ENCODE results near the gene PHAF1. TPM values are rescaled to one million over a fixed set of nuclear protein-coding genes. Genes with fewer than 3 reads are reported as not detected.

The PHAF1 gene
- total and polyA plus RNA-seq, 2 donors (not counting 1 experiment from before 2014, with no cell fraction given), result 18.8 to 20.7 TPM

Other genes with a start within 250 kb of the PHAF1 start
- gene PDP2, start 229.4 kb upstream of the PHAF1 start, total RNA-seq, result 15.0 and 18.7 TPM in 2 replicates
- 1.9 and 2.7 TPM in 2 replicates for gene PDP2, start 229.4 kb upstream of the PHAF1 start, polyA plus RNA-seq
- gene CDH16, start 191.1 kb upstream of the PHAF1 start, total RNA-seq, result not detected in 2 replicates
- not detected in 2 replicates for gene CDH16, start 191.1 kb upstream of the PHAF1 start, polyA plus RNA-seq
- 0.64 and 0.80 TPM in 2 replicates for gene RRAD, start 184.4 kb upstream of the PHAF1 start, total RNA-seq
- 1.9 and 4.1 TPM in 2 replicates for gene RRAD, start 184.4 kb upstream of the PHAF1 start, polyA plus RNA-seq
- gene CIAO2B, start 175.5 kb upstream of the PHAF1 start, total RNA-seq, result 55.4 and 60.6 TPM in 2 replicates
- gene CIAO2B, start 175.5 kb upstream of the PHAF1 start, polyA plus RNA-seq, result 139 and 159 TPM in 2 replicates
- 39.4 and 47.8 TPM in 2 replicates for gene CES2, start 174.4 kb upstream of the PHAF1 start, total RNA-seq
- gene CES2, start 174.4 kb upstream of the PHAF1 start, polyA plus RNA-seq, result 23.5 and 24.4 TPM in 2 replicates
- gene CES3, start 148.7 kb upstream of the PHAF1 start, total RNA-seq, result 0.32 and 0.42 TPM in 2 replicates
- gene CES3, start 148.7 kb upstream of the PHAF1 start, polyA plus RNA-seq, result 0.25 and 1.1 TPM in 2 replicates
- gene CES4A, start 121.4 kb upstream of the PHAF1 start, total RNA-seq, result 8.4 and 10.4 TPM in 2 replicates
- gene CES4A, start 121.4 kb upstream of the PHAF1 start, polyA plus RNA-seq, result 17.3 and 18.9 TPM in 2 replicates
- gene CBFB, start 80.8 kb upstream of the PHAF1 start, total RNA-seq, result 89.0 and 101 TPM in 2 replicates
- 19.5 and 43.2 TPM in 2 replicates for gene CBFB, start 80.8 kb upstream of the PHAF1 start, polyA plus RNA-seq
- gene B3GNT9, start 41.1 kb downstream of the PHAF1 start, total RNA-seq, result 1.2 and 1.6 TPM in 2 replicates
- 2.4 and 2.5 TPM in 2 replicates for gene B3GNT9, start 41.1 kb downstream of the PHAF1 start, polyA plus RNA-seq
- gene TRADD, start 50.0 kb downstream of the PHAF1 start, total RNA-seq, result 51.9 and 52.4 TPM in 2 replicates
- gene TRADD, start 50.0 kb downstream of the PHAF1 start, polyA plus RNA-seq, result 66.9 and 73.5 TPM in 2 replicates
- 5.1 and 5.8 TPM in 2 replicates for gene FBXL8, start 50.0 kb downstream of the PHAF1 start, total RNA-seq
- gene FBXL8, start 50.0 kb downstream of the PHAF1 start, polyA plus RNA-seq, result 16.1 and 20.5 TPM in 2 replicates
- 7.4 and 11.9 TPM in 2 replicates for gene HSF4, start 54.8 kb downstream of the PHAF1 start, total RNA-seq
- gene HSF4, start 54.8 kb downstream of the PHAF1 start, polyA plus RNA-seq, result 12.2 and 29.3 TPM in 2 replicates
- 0.66 and 0.96 TPM in 2 replicates for gene NOL3, start 60.6 kb downstream of the PHAF1 start, total RNA-seq
- gene NOL3, start 60.6 kb downstream of the PHAF1 start, polyA plus RNA-seq, result 0.60 and 2.3 TPM in 2 replicates
- 6.2 and 12.4 TPM in 2 replicates for gene MATCAP1, start 74.0 kb downstream of the PHAF1 start, total RNA-seq
- gene MATCAP1, start 74.0 kb downstream of the PHAF1 start, polyA plus RNA-seq, result 8.9 and 9.1 TPM in 2 replicates
- not detected in 2 replicates for gene EXOC3L1, start 80.2 kb downstream of the PHAF1 start, total RNA-seq
- gene EXOC3L1, start 80.2 kb downstream of the PHAF1 start, polyA plus RNA-seq, result not detected in 2 replicates
- gene E2F4, start 82.2 kb downstream of the PHAF1 start, total RNA-seq, result 104 and 106 TPM in 2 replicates
- gene E2F4, start 82.2 kb downstream of the PHAF1 start, polyA plus RNA-seq, result 188 and 195 TPM in 2 replicates
- gene ELMO3, start 89.2 kb downstream of the PHAF1 start, total RNA-seq, result 8.3 and 9.6 TPM in 2 replicates
- gene ELMO3, start 89.2 kb downstream of the PHAF1 start, polyA plus RNA-seq, result 7.9 and 9.1 TPM in 2 replicates
- 36.3 and 40.4 TPM in 2 replicates for gene TMEM208, start 117.2 kb downstream of the PHAF1 start, total RNA-seq
- 31.5 and 36.1 TPM in 2 replicates for gene TMEM208, start 117.2 kb downstream of the PHAF1 start, polyA plus RNA-seq
- 46.9 and 47.3 TPM in 2 replicates for gene FHOD1, start 137.5 kb downstream of the PHAF1 start, total RNA-seq
- gene FHOD1, start 137.5 kb downstream of the PHAF1 start, polyA plus RNA-seq, result 44.1 and 46.3 TPM in 2 replicates
- gene SLC9A5, start 139.0 kb downstream of the PHAF1 start, total RNA-seq, result 1.7 and 2.4 TPM in 2 replicates
- gene SLC9A5, start 139.0 kb downstream of the PHAF1 start, polyA plus RNA-seq, result 1.1 and 1.7 TPM in 2 replicates
- 6.0 and 6.7 TPM in 2 replicates for gene PLEKHG4, start 169.6 kb downstream of the PHAF1 start, total RNA-seq
- gene PLEKHG4, start 169.6 kb downstream of the PHAF1 start, polyA plus RNA-seq, result 4.6 and 7.1 TPM in 2 replicates
- gene KCTD19, start 216.8 kb downstream of the PHAF1 start, total RNA-seq, result not detected in 2 replicates
- 0.22 and 0.52 TPM in 2 replicates for gene KCTD19, start 216.8 kb downstream of the PHAF1 start, polyA plus RNA-seq
- not detected in 2 replicates for gene LRRC36, start 216.9 kb downstream of the PHAF1 start, total RNA-seq
- 0.98 and 1.5 TPM in 2 replicates for gene LRRC36, start 216.9 kb downstream of the PHAF1 start, polyA plus RNA-seq